ACC112 (cell line): ENCODE measurements around the gene IRF7.
A peak's percentile ranks its signal among the peaks of the same experiment; 100 is the strongest.

Experiments used
- H2AFZ ChIP-seq: fragments of 200-600 bp; sonication (generic); one replicate; pipeline ENCODE4 v1.6.0; 2017; ENCODE audit warnings: antibody characterized with exemption, low read length; ENCODE audit not compliant: unreplicated experiment
- H3K27ac ChIP-seq: fragments of 200-600 bp; sonication (generic); 2 replicates; pipeline ENCODE4 v1.5.1; 2014; ENCODE audit warnings: low read depth, mild to moderate bottlenecking, antibody characterized with exemption, low read length, moderate library complexity
- H3K27me3 ChIP-seq: fragments of 200-600 bp; sonication (generic); 2 replicates; pipeline ENCODE4 v1.6.1; 2014; ENCODE audit warnings: mild to moderate bottlenecking, antibody characterized with exemption, low read length, moderate library complexity, mixed read lengths; ENCODE audit not compliant: insufficient read depth
- H3K36me3 ChIP-seq: fragments of 200-600 bp; sonication (generic); 2 replicates; pipeline ENCODE4 v1.6.1; 2016; ENCODE audit warnings: mild to moderate bottlenecking, antibody characterized with exemption, low read length, moderate library complexity, mixed read lengths; ENCODE audit not compliant: insufficient read depth
- H3K4me1 ChIP-seq: fragments of 200-600 bp; sonication (generic); one replicate; pipeline ENCODE4 v1.6.1; 2016; ENCODE audit warnings: low read length, mixed read lengths; ENCODE audit not compliant: insufficient read depth, unreplicated experiment, control insufficient read depth
- H3K4me3 ChIP-seq: fragments of 200-600 bp; sonication (generic); 2 replicates; pipeline ENCODE4 v1.5.1; 2014; ENCODE audit warnings: mild to moderate bottlenecking, low read depth, low read length
- H3K79me2 ChIP-seq: fragments of 200-600 bp; sonication (generic); one replicate; pipeline ENCODE4 v1.6.0; 2016; ENCODE audit warnings: low read length; ENCODE audit not compliant: control insufficient read depth, unreplicated experiment, insufficient read depth

IRF7 gene

GRCh38 chr11:620201-620600 lies 4.5 kb upstream of the IRF7 start:
- Histone ChIP-seq H3K27ac (no peak overlapping the region), H3K79me2 (peaks cover 3% of the 10 kb centered on the region), H3K36me3 (peaks cover 2% of the 10 kb centered on the region; the same call in 1 of the 2 replicates), H3K4me3 (no peak overlapping the region), H3K4me1 (peaks cover 8% of the 10 kb centered on the region), H2AFZ (no peak overlapping the region), H3K27me3 (no peaks in the 10 kb centered on the region)

- H3K4me1 ChIP-seq: peaks cover 14% of the 10 kb centered on the region
- no peaks in the 10 kb centered on the region for H3K27me3 ChIP-seq
- peaks cover 7% of the 10 kb centered on the region; the same call in 1 of the 2 replicates for H3K36me3 ChIP-seq
- H3K27ac ChIP-seq: no peak overlapping the region
- no peak overlapping the region for H3K4me3 ChIP-seq
- no peak overlapping the region for H2AFZ ChIP-seq
- peaks cover 8% of the 10 kb centered on the region for H3K79me2 ChIP-seq
Measured at GRCh38 chr11:619628-620050, 3.9 kb upstream of the IRF7 start.

- no peak overlapping the region for H3K27ac ChIP-seq
- H3K4me3 ChIP-seq: no peak overlapping the region
- H2AFZ ChIP-seq: no peak overlapping the region
- H3K36me3 ChIP-seq: peaks cover 13% of the 10 kb centered on the region; the same call in 1 of the 2 replicates
- no peaks in the 10 kb centered on the region for H3K27me3 ChIP-seq
- H3K4me1 ChIP-seq: peaks cover 20% of the 10 kb centered on the region
- H3K79me2 ChIP-seq: peaks cover 14% of the 10 kb centered on the region
Measured at GRCh38 chr11:618856-619627, 3.3 kb upstream of the IRF7 start.

- Histone ChIP-seq H3K79me2 (peaks cover 19% of the 10 kb centered on the region), H3K4me1 (peaks cover 21% of the 10 kb centered on the region), H3K27me3 (no peaks in the 10 kb centered on the region), H3K36me3 (peaks cover 18% of the 10 kb centered on the region; the same call in 1 of the 2 replicates), H2AFZ (no peak overlapping the region), H3K4me3 (no peak overlapping the region), H3K27ac (no peak overlapping the region)
Measured at GRCh38 chr11:617912-618682, 2.3 kb upstream of the IRF7 start.

GRCh38 chr11:617199-617911 lies 1.6 kb upstream of the IRF7 start:
- H2AFZ ChIP-seq: no peak overlapping the region
- peaks cover 19% of the 10 kb centered on the region for H3K79me2 ChIP-seq
- peaks cover 25% of the 10 kb centered on the region for H3K4me1 ChIP-seq
- H3K36me3 ChIP-seq: peaks cover 20% of the 10 kb centered on the region; the same call in 1 of the 2 replicates
- H3K4me3 ChIP-seq: no peak overlapping the region
- H3K27me3 ChIP-seq: no peaks in the 10 kb centered on the region
- no peak overlapping the region for H3K27ac ChIP-seq

- H3K27ac ChIP-seq: peak overlapping the region; percentile 93
- no peak overlapping the region for H2AFZ ChIP-seq
- H3K36me3 ChIP-seq: peaks cover 20% of the 10 kb centered on the region; the same call in 1 of the 2 replicates
- peaks cover 25% of the 10 kb centered on the region for H3K4me1 ChIP-seq
- peaks cover 19% of the 10 kb centered on the region for H3K79me2 ChIP-seq
- H3K4me3 ChIP-seq: peak overlapping the region; percentile 99
- H3K27me3 ChIP-seq: no peaks in the 10 kb centered on the region
Measured at GRCh38 chr11:616320-617198, 809 bp upstream of the IRF7 start.

GRCh38 chr11:614623-615503 lies 887 bp downstream of the IRF7 start:
- peaks cover 26% of the 10 kb centered on the region; the same call in 1 of the 2 replicates for H3K36me3 ChIP-seq
- peak overlapping the region; percentile 99 for H3K4me3 ChIP-seq
- peaks cover 25% of the 10 kb centered on the region for H3K4me1 ChIP-seq
- H2AFZ ChIP-seq: no peak overlapping the region
- H3K27ac ChIP-seq: peak overlapping the region; percentile 93
- peaks cover 19% of the 10 kb centered on the region for H3K79me2 ChIP-seq
- no peaks in the 10 kb centered on the region for H3K27me3 ChIP-seq

GRCh38 chr11:614021-614622 lies 1.6 kb downstream of the IRF7 start:
- peak overlapping the region; percentile 99 for H3K4me3 ChIP-seq
- H3K36me3 ChIP-seq: peaks cover 26% of the 10 kb centered on the region; the same call in 1 of the 2 replicates

More at GRCh38 chr11:614021-614622, 1.6 kb downstream of the IRF7 start:
- Histone ChIP-seq H3K27me3 (no peaks in the 10 kb centered on the region), H3K79me2 (peaks cover 19% of the 10 kb centered on the region), H2AFZ (no peak overlapping the region), H3K27ac (peak overlapping the region; percentile 93), H3K4me1 (peaks cover 25% of the 10 kb centered on the region)
